Esophagus muscularis mucosa (tissue), 4 donors: ENCODE results near the gene PAXIP1. TPM values are rescaled to one million over a fixed set of nuclear protein-coding genes. Genes with fewer than 3 reads are reported as not detected.

Experiments used
- DNase-seq: peaks from one replicate; pipeline ENCODE4 v3.0.0-alpha.2; 2017; ENCODE audit errors: extremely low spot score
- H3K27ac ChIP-seq, 4 donors: fragments of 200-600 bp; sonication (generic); replicated peaks in 1 of 4; 1 replicate in 3 of 4; 2 replicates in 1 of 4; pipeline ENCODE4 v1.5.1; 2016 to 2019; ENCODE audit warnings: mild to moderate bottlenecking in 1 of 4
- H3K27me3 ChIP-seq, 4 donors: fragments of 200-600 bp; sonication (generic); one replicate each; pipeline versions ENCODE4 v1.5.1 to v1.6.0; 2016 to 2019
- H3K36me3 ChIP-seq, 4 donors: fragments of 200-600 bp; sonication (generic); one replicate each; pipeline ENCODE4 v1.5.1; 2016 to 2019
- H3K4me1 ChIP-seq, 4 donors: fragments of 200-600 bp; sonication (generic); one replicate each; pipeline ENCODE4 v1.5.1; 2016 to 2019
- H3K4me3 ChIP-seq, 4 donors: fragments of 200-600 bp; sonication (generic); 1 replicate in 2 of 4; 2 replicates in 2 of 4; pipeline ENCODE4 v1.5.1; 2016 to 2019; ENCODE audit warnings: mild to moderate bottlenecking in 4 of 4, moderate library complexity in 1 of 4
- H3K9me3 ChIP-seq, 4 donors: fragments of 200-600 bp; sonication (generic); 1 replicate in 3 of 4; 2 replicates in 1 of 4; pipeline ENCODE4 v1.5.1; 2016 to 2019
- CTCF ChIP-seq, 3 experiments: fragments of 200-600 bp in 2 of 3; fragments of 450-650 bp in 1 of 3; sonication (generic) in 2 of 3; IDR thresholded peaks; one replicate each; pipeline ENCODE4 v1.5.1; 2017 to 2019; ENCODE audit warnings: antibody characterized with exemption in 3 of 3, mild to moderate bottlenecking in 2 of 3, moderate library complexity in 1 of 3
- EP300 ChIP-seq: sonication (generic); formaldehyde crosslinking; IDR thresholded peaks from one replicate; pipeline ENCODE4 v1.6.1; 2017; ENCODE audit warnings: antibody characterized with exemption
- POLR2A ChIP-seq: fragments of 450-650 bp; IDR thresholded peaks from one replicate; pipeline ENCODE4 v1.6.1; 2017; ENCODE audit warnings: antibody characterized with exemption, moderate library complexity, mild to moderate bottlenecking, low read depth
- POLR2AphosphoS5 ChIP-seq, 2 donors: sonication (generic); formaldehyde crosslinking; IDR thresholded peaks; one replicate each; pipeline ENCODE4 v1.6.1; 2017; ENCODE audit warnings: antibody characterized with exemption in 2 of 2
- WGBS: methylation state at CpG from one replicate; pipeline ENCODE4 v1.1.5; 2018; 5-methylcytosine and 5-hydroxymethylcytosine counted together
- intact Hi-C: fragments of 100-400 bp; cut with DNase I; formaldehyde crosslinking; loops from one replicate; pipeline ENCODE4 v1.15.1; 2023
- total RNA-seq, 4 donors: library from RNA; depleted of rRNA; stranded (reverse); fragments of >200 nt; gene quantifications; one replicate each; pipeline versions ENCODE4 v1.1.0 to v1.2.1, GENCODE V29; 2016

Gene PAXIP1
- total RNA-seq, 4 donors from 2014 or later: 7.6 to 12.3 (median 9.5) TPM

DNA sequence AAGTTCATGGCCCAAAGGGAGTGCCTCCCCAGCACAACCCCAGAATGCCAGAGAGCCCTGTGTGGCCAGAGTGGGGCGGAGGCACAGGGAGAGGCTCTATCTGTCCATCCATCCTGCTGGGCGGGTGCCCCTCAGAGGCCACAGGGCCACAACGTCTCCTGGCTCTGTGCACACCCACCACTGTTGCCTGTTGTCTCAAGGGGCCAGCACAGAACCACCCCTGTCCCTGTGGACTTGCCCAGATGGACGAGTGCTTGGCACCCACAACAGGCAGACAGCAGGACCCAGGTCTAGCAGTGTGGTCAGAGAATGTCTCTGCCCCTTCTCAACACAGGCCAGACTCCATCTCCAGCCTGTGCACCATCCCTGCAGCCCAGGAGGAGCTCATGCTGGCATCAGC lies 92.8 kb downstream of the PAXIP1 start:
- Histone ChIP-seq H3K9me3 (peaks cover 0 to 13% (median 9%) of the 10 kb centered on the region in 4 donors), H3K4me1 (peaks cover 8 to 15% (median 11%) of the 10 kb centered on the region in 4 donors), H3K36me3 (no peaks in the 10 kb centered on the region), H3K4me3 (no peak overlapping the region), H3K27ac (no peak overlapping the region), H3K27me3 (peaks cover 0 to 55% (median 4%) of the 10 kb centered on the region in 4 donors)
- TF ChIP-seq EP300 (no peak), POLR2A (no peak), CTCF (IDR thresholded peaks at IDR 0.05) (no peak), POLR2AphosphoS5 (IDR thresholded peaks at IDR 0.05) (no peak)
- intact Hi-C loops: loop anchor here (5.0 kb wide), 1 partner anchor 437 kb away; no protein-coding TSS in a partner anchor
- no peak for DNase-seq
- 60% methylated on average over 1 of the region's 4 CpGs for WGBS

DNA sequence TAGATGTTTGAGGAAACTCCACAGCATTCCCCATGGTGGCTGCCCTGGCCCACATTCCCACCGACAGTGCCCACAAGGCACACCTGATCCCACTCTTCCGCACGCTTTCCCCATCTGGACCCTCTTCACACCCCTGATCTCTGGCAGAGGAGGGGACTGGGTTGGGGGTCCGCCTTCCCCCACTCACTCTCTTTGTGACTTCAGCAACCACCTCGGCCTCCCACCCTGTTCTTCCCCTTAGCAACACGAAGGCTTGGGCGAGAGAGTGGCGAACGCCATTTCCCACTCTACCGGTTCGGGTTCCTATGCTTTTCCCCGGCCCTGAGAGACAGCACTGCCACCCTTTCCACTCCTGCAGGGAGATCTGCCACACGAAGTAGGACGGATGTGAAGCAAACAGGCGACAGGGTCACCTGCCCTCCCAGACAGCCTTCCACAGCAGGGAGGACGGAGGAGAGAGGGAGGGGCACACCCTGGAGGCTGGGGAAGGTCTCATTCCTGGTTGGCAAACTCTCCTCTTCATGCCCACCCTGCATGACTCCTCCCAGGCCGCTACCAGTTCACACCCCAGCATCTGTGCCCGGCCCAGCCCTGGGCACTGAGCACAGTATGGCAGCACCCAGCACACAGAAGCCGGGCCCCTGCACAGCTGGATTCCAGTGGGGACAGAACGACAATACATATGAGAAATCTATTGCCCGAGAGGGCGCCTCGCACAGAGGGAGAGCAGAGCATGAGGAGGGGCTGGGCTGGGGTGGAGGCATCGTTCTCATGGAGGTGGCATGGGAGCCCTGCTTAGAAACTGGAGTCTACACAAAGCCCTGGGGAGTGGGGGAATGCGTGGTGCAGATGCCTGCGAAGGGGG lies 93.5 kb downstream of the PAXIP1 start:
- Histone ChIP-seq H3K4me3 (no peak overlapping the region), H3K36me3 (no peaks in the 10 kb centered on the region), H3K27me3 (peaks cover 0 to 48% (median 2%) of the 10 kb centered on the region in 4 donors), H3K4me1 (peaks cover 8 to 12% (median 9%) of the 10 kb centered on the region in 4 donors), H3K9me3 (peaks cover 0 to 13% (median 9%) of the 10 kb centered on the region in 4 donors), H3K27ac (no peak overlapping the region)
- WGBS: 80% methylated on average over 24 of the region's 26 CpGs
- TF ChIP-seq POLR2AphosphoS5 (IDR thresholded peaks at IDR 0.05): no peak
- TF ChIP-seq EP300: no peak
- TF ChIP-seq POLR2A: no peak
- TF ChIP-seq CTCF (IDR thresholded peaks at IDR 0.05): no peak
- DNase-seq: no peak
- intact Hi-C loops: loop anchor here (5.0 kb wide), 1 partner anchor 438 kb away; no protein-coding TSS in a partner anchor

- 76% methylated on average over 19 of the region's 21 CpGs for WGBS
- DNase-seq: no peak
These were observed 95.0 kb downstream of the PAXIP1 start for GRCh38 chr7:154907651-154908620.

DNA sequence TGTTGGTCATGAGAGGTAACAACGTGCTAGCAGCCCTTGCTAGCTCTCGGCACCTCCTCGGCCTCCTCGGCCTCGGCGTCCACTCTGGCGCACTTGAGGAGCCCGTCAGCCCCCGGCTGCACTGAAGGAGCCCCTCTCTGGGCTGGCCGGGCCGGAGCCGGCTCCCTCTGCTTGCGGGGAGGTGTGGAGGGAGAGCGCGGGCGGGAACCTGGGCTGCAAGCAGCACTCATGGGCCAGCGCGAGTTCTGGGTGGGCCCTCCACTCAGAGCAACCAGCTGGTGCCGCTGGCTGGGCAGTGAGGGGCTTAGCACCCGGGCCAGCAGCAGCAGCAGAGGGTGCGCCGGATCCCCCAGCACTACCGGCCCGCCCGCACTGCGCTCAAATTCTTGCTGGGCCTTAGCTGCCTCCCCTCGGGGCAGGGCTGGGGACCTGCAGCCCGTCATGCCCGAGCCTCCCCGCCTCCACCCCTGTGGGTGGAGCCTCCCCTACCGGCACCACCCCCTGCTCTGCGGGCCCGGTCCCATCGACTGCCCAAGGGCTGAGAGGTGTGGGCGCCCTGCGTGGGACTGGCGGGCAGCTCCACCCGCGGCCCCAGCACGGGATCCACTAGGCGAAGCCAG lies 96.1 kb downstream of the PAXIP1 start:
- no peaks in the 10 kb centered on the region for H3K4me1 ChIP-seq
- H3K27ac ChIP-seq: no peak overlapping the region
- H3K27me3 ChIP-seq: peaks cover 0 to 41% (median 0%) of the 10 kb centered on the region in 4 donors
- no peak overlapping the region for H3K4me3 ChIP-seq
- no peak for DNase-seq
- intact Hi-C loops: no loop called here
- H3K9me3 ChIP-seq: peaks cover 0 to 13% (median 9%) of the 10 kb centered on the region in 4 donors
- TF ChIP-seq POLR2AphosphoS5 (IDR thresholded peaks at IDR 0.05) (no peak), POLR2A (no peak), EP300 (no peak), CTCF (IDR thresholded peaks at IDR 0.05) (no peak)
- no peaks in the 10 kb centered on the region for H3K36me3 ChIP-seq
- WGBS: 97% methylated on average over 31 of the region's 41 CpGs

More at GRCh38 chr7:154907651-154908620, 95.0 kb downstream of the PAXIP1 start:
- peaks cover 0 to 41% (median 0%) of the 10 kb centered on the region in 4 donors for H3K27me3 ChIP-seq
- intact Hi-C loops: no loop called here
- H3K36me3 ChIP-seq: no peaks in the 10 kb centered on the region
- H3K4me1 ChIP-seq: no peaks in the 10 kb centered on the region
- peaks cover 0 to 13% (median 9%) of the 10 kb centered on the region in 4 donors for H3K9me3 ChIP-seq
- H3K4me3 ChIP-seq: no peak overlapping the region
- TF ChIP-seq POLR2A: no peak
- TF ChIP-seq EP300: no peak
- no peak for TF ChIP-seq POLR2AphosphoS5 (IDR thresholded peaks at IDR 0.05)
- H3K27ac ChIP-seq: no peak overlapping the region
